Stimulated activated CD4-positive, alpha-beta T cell treated with anti-CD3 and anti-CD28 coated beads, TNF-alpha, amount 100 ng/mL, for 48 hours (primary cell): Measurements from ENCODE around the gene MYEOV.

Experiments
- DNase-seq, 3 donors: peaks; one replicate each; pipeline ENCODE4 v3.0.0-alpha.2; 2020; ENCODE audit warnings: low read depth in 3 of 3

The MYEOV gene

DNA sequence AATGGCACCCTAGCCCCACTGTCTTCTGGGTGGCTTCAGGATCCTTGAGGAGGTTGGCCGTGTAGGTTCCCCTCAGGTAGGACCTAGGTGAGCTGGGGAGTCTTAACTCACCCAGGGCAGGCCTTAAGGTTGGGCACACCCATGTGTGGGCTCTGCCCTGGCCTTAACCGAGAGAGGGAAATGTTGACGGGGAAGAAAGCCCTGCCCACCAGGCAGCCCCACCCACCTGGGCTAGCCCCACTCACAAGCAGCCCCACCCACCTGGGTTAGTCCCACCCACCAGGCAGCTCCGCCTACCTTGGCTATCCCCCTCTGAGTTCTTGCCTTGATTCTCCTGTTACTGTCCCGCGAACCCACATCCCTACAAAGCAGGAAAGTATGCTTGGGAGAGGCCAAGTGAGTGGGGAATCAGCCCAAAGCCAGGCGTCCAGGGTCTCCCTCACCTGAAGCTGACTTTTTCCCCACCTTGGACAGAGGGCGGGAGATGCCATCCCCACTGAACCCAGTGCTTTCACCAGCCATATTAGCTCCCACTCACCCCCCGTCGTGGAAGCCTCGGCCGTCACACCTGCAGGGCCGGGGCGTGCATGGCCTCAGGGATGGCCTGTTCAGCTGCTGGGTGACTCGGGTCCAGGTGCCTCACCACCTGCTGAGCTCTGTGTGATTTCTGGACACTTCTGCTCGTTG is at the start of gene MYEOV:
Gene MYEOV, plus strand, starts transcription at position 337 of the 687 bp plus-strand sequence. CDS start 1,200 bp downstream, outside the sequence.
- peak in 2 of 3 donors; percentile 29 to 41 for DNase-seq

DNA sequence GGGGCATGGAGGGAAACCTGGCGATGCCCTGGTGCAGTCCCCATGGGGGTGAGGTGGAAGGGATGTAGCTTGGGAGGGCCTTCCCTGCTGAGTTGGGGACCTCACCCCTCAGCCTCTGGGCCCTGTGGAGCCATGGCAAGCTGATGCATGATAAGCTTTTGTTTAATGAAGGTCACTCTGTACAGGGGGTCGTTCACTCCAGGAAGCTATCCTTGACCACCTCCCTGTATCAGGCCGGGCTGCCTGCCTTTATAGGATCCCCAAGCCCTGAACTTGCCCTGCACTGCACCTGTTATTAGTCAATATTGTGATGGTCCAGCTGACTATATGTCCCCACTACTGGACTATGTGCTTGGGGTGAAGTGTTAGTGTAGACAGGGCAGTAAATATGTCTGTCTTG is 49.7 kb upstream of the MYEOV start:
- DNase-seq = no peak

DNA sequence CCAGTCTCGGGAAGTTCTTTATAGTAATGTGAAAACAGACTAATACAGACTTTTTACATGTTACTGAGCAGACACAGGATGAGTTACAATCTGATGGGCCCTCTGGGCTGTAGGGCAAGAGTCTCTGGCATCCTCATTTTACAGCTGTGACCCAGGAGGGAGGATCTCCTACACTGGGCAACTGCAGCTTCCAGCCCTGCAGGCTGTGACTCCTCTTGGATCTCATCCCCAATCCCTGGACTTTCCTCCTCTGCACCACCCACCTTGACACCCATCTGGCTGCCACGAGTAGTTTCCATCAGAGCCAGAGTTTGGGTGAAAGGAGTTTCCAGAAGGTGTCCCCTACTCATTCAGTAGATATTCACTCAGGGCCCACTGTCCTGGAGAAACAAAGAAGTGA is 48.9 kb upstream of the MYEOV start:
- no peak for DNase-seq

DNA sequence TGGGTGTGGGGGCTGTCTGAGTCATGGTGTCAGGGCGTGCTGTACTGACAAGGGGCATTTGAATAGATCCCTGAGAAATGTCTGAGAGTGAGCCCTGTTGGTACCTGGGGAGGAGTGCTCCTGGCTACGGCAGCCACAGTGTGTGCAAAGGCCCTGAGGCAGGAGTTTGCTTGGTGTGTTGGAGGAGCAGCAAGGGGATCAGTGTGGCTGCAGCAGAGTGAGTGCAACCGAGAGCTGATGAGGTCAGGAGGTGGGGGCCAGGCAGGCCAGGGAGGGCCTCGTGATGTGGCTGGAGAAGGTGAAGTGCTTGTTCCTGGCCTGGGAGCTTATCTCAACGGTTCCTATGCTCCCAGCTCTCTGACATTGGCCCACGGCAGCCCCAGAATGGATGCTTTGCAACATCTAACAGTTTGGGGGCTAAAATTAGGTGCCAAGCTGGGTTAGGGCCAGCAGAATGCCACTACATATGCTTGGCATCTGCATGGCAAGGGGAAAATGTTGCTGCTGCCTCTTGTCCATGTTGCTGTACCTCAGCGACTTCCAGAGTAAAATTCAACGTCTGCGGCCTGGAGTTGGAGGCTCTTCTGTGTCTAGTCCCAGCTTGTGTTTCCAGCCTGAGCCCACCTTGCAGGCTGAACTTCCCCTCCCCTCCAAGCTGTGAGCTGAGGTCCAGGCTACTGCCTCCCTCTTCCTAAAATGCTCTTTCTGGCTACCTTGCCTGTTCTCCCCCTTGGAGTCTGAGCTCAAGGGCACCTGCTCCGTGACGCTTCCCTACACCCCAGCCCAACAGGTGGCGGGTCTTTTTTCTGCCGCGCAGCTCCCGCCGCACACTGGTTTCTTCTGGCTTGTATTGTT is 48.2 kb upstream of the MYEOV start:
- no peak for DNase-seq

DNA sequence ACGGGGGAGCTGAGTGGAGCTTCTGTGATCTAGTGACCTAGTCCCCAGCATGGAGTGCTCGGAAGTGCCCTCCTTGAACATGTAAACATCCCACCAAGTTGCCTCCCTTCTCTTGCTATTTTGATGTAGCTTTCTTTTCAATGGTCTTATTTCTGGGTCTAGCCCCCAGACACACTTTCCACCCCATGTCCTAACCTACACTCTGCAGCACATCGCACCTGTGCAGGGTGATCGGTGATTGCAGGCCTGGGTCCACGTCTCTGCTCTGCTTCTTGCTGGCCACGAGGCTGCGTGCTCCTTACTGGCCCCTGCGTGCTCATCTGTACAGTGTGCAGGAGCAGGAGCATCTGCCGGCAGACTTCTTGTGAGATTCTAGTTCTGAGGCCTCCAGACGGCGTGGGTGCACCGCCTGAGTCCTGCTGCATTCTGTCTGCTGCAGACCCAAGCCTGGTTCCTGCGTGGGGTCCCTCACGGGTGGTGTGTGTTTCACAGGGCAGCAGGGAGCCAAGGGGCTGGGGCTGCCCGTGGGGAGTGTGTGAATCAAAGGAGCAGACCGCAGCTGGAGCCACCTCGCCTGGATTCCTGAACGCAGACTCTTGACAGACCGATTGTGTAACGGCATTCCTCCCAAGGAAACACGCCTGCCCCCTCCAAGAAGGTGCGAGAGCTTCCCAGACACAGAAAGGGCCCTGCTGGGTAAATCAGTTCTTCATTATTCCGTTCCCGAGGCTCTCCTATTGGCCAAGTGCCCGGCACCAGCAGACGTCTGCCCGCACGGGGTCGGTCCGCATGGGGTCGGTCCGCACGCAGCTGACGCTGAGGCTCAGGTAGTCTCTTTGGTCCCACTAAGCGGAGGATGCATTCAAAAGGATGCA is 44.4 kb upstream of the MYEOV start:
- DNase-seq = no peak

DNA sequence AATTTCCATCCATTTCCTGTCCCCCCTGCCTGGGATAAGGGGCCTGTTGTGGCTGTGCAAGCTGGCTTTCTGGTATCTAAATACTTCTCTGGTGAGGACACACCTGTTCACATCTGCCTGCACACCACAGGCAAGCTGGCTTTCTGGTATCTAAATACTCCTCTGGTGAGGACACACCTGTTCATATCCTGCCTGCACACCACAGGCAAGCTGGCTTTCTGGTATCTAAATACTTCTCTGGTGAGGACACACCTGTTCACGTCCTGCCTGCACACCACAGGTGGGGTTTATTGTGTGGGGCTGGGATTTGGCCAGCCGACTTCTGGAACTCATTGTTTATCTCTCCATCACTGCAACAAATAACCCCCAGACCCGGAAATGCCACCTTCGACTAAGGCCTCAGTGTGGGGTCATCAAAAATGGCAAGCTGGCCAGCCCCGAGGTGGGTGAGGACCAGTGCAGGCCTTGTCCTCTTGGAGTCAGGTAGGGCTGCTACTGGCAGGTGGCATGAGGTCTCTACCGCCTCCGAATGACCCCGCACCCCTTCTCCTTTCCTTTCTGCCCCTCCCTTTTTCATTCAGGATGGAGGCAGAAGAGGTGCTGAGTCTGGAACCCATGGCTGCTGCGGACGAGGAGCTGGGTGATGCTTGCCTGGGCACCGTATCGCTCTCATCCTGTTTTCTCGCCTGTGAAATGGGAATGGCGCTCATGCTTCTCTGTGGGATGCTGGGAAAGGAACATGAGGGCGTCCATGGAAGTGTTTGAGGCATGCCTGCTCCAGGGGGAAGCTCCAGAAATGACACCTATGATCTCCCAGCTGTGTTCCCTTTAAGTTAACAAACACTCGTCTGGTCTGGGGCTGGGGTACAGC is 43.5 kb upstream of the MYEOV start:
- no peak for DNase-seq

DNA sequence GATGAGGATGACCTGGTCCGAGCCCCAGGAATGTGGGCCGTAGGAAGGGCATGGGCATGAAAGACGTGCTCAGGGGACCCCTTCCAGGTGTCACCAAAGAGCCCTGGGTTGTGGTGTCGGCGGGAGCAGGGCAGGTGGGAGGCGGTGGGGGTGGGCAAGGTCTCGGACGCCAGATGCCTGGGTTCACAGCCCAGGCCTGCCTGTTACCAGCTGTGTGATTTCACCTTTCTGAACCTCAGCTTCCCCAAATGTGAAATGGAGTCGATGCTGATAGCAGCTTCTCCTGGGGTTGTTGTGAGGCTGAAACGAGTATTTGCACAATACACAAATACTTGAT is 42.9 kb upstream of the MYEOV start:
- DNase-seq = no peak

DNA sequence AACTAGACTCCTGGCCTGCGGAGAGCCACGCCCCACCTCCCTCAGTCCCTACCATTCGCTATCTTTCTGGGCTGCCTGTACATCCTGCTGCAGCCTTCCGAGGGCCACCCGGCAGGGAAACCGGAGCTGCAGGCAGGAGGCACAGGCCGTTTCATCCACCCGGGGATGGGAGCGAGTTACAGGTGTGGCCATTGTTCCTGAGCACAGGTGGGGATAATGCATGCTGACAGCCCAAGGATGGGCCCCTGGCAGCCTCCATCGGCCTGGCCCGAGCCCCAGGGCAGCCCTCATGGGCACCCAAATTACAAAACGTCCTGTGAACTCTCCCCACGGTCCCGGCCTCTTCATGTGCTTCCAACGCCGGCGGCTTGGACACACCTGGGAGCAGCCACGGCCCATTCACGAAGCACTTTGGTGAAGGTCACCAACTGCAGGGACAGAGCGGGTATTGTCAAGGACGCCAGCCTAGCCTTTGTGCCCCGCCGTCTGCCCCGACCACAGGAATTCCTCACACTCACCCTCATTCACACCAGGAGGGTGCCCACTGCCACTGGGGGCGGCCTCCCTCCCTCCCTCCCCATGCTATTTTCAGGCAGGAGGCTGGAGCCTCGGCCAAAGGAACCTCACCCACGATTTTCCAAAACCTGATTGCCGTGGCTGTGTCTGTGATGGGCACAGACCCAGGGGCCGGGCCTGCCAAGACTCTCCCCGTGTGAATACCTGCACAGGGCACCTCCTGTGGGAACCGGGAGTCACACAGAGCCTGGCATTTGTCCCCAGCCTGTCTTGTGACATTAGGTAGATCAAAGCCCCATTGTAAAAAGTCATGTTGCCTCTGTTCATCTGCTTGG is 42.1 kb upstream of the MYEOV start:
- DNase-seq = no peak

DNA sequence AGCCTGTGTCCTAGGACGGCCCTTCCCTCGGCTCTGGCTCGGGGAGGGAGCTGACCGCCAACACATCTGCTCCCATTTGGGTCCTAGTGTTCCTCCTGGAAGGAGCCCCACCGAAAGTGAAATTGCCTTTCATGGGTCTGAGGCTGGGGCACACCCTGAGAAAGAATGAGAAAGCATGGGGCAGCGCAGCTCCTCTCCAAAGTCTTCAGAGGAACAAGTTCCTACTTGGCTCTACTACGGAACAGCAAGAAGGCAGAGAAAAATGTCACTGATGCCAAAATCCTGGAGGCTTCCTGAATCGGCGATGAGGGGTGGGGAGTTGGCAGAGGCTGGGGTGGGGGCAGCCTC is 41.5 kb upstream of the MYEOV start:
- DNase-seq = no peak

DNA sequence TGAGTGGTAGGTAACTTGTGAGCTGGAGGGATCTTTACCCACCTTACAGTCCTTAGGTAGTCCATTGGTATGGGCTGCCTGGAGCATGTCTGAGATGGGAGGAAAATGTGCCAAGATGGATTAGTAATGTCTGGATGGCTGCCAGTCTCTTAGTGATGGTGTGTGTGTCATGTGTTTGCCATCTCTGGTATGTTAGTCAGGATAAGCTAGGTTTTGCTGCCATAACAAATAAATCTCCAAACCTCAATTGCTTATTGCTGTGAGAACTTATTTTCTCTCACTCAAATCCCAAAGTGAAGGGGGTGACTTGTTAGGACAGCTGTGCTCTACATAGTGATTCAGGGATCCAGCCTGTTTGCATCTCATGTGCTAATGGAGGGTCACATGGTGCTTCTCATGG is 40.9 kb upstream of the MYEOV start:
- no peak for DNase-seq

DNA sequence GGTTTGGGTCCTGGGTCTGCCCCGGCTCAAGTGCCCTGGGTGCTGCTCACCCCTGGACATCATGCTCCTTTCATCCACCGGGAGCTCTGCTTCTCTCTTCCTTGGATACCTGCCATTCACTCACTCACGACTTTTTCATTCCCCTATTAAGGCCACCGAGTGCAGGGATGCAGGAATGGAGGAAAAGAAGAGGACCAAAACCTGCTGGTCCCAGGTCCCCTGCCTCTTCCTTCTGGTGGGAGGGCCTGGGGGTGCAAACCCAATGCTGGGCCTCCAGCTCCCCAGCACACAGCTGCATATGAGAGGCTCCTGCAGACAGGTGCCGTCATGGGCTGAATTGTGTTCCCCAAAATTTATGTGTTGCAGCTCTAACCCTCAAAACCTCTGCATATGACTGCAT is 36.8 kb upstream of the MYEOV start:
- DNase-seq = no peak

DNA sequence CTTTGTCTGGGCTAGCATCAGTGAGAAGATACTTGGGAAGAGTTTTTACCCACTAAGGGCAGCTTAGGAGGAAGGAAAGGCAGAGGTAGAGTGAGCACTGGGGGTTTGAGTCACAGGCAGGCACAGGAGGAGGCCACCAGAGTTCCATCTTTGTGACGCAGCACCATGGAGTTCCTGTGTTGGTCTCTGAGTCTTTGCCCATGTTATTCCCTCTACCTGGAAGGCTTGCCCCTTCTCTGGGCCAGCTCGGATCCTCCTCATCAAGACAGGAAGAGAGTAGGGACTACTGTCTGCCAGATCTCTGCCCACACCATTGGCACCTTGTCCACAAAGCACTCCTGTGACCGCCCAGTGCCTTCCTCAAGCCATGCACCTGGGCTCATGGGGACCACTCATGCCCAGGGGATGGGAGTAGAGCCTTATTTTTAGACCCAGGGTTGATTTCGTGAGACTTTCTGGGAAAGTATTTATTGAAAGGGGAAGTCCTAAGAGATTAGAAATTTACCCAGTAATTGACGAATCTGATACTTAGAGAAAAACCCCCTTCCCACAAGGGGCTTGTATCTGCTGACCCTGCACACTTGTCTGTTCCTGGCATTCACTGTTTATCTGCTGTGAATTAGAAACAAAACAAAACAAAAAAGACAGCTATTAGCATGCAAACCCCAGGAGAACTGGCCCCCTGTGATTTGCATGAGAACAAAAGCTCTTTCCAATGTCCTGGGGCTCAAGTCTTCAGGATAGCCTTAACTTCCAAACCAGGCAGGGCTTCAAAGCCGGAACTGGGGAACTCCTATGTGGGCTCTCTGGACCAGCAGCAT is 35.9 kb upstream of the MYEOV start:
- DNase-seq = no peak

DNA sequence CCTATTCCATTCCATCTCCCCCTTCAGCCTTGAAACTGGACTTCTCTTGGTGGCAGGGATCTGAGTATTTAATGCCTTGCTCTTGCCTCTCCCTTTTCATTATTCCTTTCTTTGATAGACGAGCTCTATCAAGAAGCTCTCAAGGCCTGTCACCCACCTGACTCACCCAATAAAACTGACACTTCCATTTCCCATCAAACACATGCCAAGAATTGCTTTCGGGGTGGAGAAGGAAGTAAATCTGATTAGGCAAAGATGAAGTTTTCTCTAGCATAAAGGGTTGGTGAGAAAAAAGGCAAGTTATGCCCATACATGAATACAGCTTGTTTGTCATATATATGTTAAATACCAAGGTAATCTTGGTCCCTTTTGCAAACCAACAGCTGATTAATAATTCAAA is 34.9 kb upstream of the MYEOV start:
- no peak for DNase-seq

DNA sequence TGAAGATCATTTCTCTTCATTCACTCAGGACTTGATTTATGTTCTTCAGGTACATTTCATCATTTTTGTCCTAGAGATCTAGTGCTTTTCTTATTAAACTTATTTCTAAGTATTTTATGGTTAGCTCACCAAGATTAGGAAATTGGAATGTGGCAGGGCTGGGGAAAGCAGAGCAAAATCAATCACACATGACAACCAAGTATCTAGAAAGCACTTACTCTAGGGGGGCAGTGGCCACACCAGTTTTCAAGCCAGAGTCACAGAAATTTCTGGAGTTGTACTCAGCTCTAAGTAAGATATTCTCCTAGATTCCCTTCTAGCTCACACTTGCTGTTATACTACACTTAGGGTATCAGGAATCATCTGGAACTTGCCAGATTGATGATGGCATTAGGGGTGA is 33.3 kb upstream of the MYEOV start:
- no peak for DNase-seq

DNA sequence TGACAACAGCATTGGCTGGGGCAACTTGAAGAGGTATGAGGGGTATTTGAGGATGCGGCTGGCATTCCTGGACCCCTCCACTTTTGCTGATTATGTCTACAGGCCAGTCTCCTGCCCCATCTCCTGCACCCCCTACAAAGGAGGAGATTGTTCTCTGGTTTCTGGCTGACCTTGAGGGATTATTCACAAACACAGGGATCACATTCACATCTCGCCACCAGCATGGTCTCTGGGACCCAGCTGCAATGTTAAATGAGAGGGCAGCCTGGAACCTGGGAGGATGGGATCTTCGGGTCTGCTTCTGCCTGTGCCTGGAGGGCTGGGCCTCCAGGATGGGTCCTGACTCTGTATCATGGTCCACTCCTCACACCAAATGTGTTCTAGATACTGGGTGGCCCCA is 32.8 kb upstream of the MYEOV start:
- DNase-seq = no peak

DNA sequence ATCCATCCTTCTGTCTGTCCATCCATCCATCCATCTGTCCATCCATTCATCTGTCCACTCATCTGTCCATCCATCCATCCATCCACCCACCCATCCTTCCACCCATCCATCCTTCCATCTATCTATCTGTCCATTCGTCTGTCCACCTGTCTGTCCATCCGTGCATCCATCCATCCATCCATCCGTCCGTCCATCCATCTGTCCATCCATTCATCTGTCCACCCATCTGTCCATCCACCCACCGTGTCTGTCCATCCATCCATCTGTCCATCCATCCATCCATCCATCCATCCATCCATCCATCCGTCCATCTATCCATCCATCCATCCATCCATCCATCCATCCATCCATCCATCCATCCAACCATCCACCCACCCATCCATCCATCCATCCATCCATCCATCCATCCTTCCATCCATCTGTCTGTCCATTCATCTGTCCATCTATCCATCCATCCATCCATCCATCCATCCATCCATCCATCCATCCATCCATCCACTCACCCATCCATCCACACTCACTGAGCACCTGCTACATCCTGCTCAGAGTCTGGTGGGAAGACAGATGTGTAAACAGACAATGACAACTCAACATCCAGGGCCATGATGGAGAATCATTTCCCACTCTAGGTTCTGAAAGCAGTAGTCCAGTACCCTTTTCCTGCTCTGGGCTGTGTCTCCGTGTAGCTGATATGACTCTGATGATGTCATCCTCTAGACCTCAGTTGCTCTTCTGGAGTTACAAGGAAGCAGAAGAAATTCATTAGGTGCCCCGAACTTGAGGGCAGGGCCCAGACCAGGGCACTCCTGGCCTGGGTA is 30.8 kb upstream of the MYEOV start:
- DNase-seq = no peak

DNA sequence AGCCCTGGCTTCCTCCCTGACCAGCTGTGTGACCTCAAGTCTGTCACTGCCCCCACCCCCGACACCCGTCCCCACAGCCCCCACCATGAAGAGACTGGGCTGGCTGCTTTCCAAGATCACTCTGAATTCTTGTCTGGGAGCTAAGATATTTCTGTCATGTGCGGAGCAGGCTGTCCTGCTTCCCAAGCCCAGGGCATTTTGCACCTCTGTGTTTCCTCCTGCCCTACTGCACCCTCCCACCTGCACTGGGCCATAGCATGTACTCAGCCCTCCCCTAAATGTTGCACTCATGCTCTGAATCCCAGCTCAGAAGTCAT is 30.3 kb upstream of the MYEOV start:
- no peak for DNase-seq

DNA sequence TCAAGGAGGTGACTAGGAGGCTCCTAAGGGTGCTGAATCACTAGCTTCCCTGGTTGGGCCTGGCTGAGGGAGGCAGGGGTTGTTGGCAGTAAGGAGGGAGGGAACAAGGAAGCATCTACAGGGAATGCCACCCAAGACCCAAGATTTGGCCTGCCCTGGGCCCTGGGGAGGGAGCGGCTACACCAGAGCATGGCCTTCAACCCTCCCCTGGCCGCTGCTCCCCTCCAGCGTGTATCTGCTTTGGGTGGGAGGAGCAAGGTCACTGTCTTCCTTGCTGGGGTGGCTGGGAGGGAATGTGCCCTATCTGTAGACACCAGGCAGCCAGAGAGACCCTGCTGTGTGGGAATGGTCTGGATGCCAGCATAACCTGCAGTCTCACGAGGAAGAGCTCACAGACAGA is 29.5 kb upstream of the MYEOV start:
- no peak for DNase-seq

DNA sequence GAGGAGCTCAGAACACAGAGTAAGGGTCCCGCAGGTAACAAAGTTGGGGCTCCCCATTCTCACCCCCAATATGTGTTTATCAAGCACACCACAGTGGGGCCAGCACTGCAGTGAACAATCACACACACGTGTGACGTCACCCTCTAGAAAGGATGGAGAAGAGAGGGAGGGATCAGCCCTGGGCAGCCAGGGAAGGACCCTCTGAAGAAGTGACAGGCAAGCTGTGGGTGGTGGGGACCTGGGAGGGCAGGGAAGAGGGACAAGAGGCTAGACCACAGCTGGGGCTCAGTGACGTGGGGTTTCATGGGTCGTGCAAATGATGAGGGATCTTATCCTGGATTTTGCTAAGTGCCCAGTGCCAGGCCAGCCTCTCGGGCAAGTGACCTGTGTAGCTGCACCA is 28.7 kb upstream of the MYEOV start:
- DNase-seq = no peak
